Liver (tissue), 9 donors: ENCODE measurements around the gene ATCAY. TPM values are rescaled to one million over a fixed set of nuclear protein-coding genes. Genes with fewer than 3 reads are reported as not detected.

ENCODE experiments used
- DNase-seq: peaks from one replicate; pipeline ENCODE4 v3.0.0-alpha.2; 2017; ENCODE audit warnings: low spot score
- H3K27ac ChIP-seq, 2 donors: one replicate each; pipeline ENCODE4 v1.7.0; 2013; ENCODE audit warnings: inconsistent platforms in 2 of 2, low read length in 2 of 2, control low read depth in 1 of 2, low read depth in 1 of 2, mild to moderate bottlenecking in 1 of 2
- H3K27me3 ChIP-seq, 4 donors: one replicate each; pipeline versions ENCODE4 v1.6.1 to v1.7.0; 2013; ENCODE audit warnings: low read length in 3 of 4, inconsistent platforms in 1 of 4, mild to moderate bottlenecking in 1 of 4, moderate library complexity in 1 of 4; ENCODE audit not compliant: control insufficient read depth in 4 of 4, insufficient read depth in 4 of 4
- H3K36me3 ChIP-seq, 4 donors: one replicate each; pipeline versions ENCODE4 v1.6.1 to v1.7.0; 2013; ENCODE audit warnings: low read length in 3 of 4, mild to moderate bottlenecking in 3 of 4, low read depth in 1 of 4, moderate library complexity in 1 of 4; ENCODE audit not compliant: control insufficient read depth in 4 of 4, insufficient read depth in 3 of 4
- H3K4me1 ChIP-seq, 4 donors: one replicate each; pipeline versions ENCODE4 v1.6.1 to v1.7.0; 2013; ENCODE audit warnings: low read length in 3 of 4, mild to moderate bottlenecking in 3 of 4, moderate library complexity in 1 of 4; ENCODE audit not compliant: control insufficient read depth in 4 of 4, insufficient read depth in 4 of 4
- H3K4me3 ChIP-seq, 3 donors: one replicate each; pipeline versions ENCODE4 v1.6.1 to v1.7.0; 2013; ENCODE audit warnings: low read length in 3 of 3, control low read depth in 1 of 3, low read depth in 1 of 3, mild to moderate bottlenecking in 1 of 3
- H3K9ac ChIP-seq, 2 donors: one replicate each; pipeline ENCODE4 v1.7.0; 2013; ENCODE audit warnings: low read length in 2 of 2, mild to moderate bottlenecking in 2 of 2, moderate library complexity in 2 of 2, control low read depth in 1 of 2, low read depth in 1 of 2
- H3K9me3 ChIP-seq, 4 donors: one replicate each; pipeline versions ENCODE4 v1.6.1 to v1.7.0; 2013; ENCODE audit warnings: low read length in 3 of 4; ENCODE audit not compliant: control insufficient read depth in 4 of 4
- EGR1 ChIP-seq, 2 donors: IDR thresholded peaks; 2 replicates each; pipeline ENCODE4 v1.6.1; 2016 to 2018; ENCODE audit warnings: antibody characterized with exemption in 2 of 2, low read depth in 2 of 2
- FOXA1 ChIP-seq: IDR thresholded peaks from 2 replicates; pipeline ENCODE4 v1.6.1; 2016; ENCODE audit warnings: antibody characterized with exemption
- FOXA2 ChIP-seq: IDR thresholded peaks from 2 replicates; pipeline ENCODE4 v1.6.1; 2016; ENCODE audit warnings: antibody characterized with exemption
- GABPA ChIP-seq, 2 donors: IDR thresholded peaks in 1 of 2; conservative IDR thresholded peaks in 1 of 2; 2 replicates each; pipeline ENCODE4 v1.6.1; 2016; ENCODE audit warnings: antibody characterized with exemption in 2 of 2, mild to moderate bottlenecking in 1 of 2, moderate library complexity in 1 of 2
- HNF4A ChIP-seq, 2 donors: conservative IDR thresholded peaks; 2 replicates each; pipeline ENCODE4 v1.6.1; 2016; ENCODE audit warnings: antibody characterized with exemption in 2 of 2, mild to moderate bottlenecking in 2 of 2
- HNF4G ChIP-seq: IDR thresholded peaks from 2 replicates; pipeline ENCODE4 v1.6.1; 2016; ENCODE audit warnings: antibody characterized with exemption
- JUND ChIP-seq, 2 donors: IDR thresholded peaks; 2 replicates each; pipeline ENCODE4 v1.6.1; 2016; ENCODE audit warnings: antibody characterized with exemption in 2 of 2
- NR2F2 ChIP-seq: IDR thresholded peaks from 2 replicates; pipeline ENCODE4 v1.6.1; 2016; ENCODE audit warnings: antibody characterized with exemption
- RAD21 ChIP-seq, 2 donors: IDR thresholded peaks; 2 replicates each; pipeline ENCODE4 v1.6.1; 2016; ENCODE audit warnings: antibody characterized with exemption in 2 of 2, mild to moderate bottlenecking in 2 of 2
- REST ChIP-seq: IDR thresholded peaks from 2 replicates; pipeline ENCODE4 v1.6.1; 2016; ENCODE audit warnings: antibody characterized with exemption, mild to moderate bottlenecking
- SP1 ChIP-seq: IDR thresholded peaks from 2 replicates; pipeline ENCODE4 v1.6.1; 2018; ENCODE audit warnings: antibody characterized with exemption, mild to moderate bottlenecking
- ZBTB33 ChIP-seq: IDR thresholded peaks from 2 replicates; pipeline ENCODE4 v1.6.1; 2016; ENCODE audit warnings: antibody characterized with exemption
- WGBS: extraction: QIAGEN DNeasy Blood & Tissue Kit; methylation state at CpG from one replicate; pipeline ENCODE4 v1.1.7; 2013; 5-methylcytosine and 5-hydroxymethylcytosine counted together
- polyA plus RNA-seq, 2 donors: library from polyadenylated mRNA; stranded (reverse) in 1 of 2; unstranded in 1 of 2; fragments of 200-250 nt in 1 of 2; fragments of >200 nt in 1 of 2; fragmentation: Nextera tagmentation in 1 of 2; extraction: Ambion mirVana in 1 of 2; gene quantifications; one replicate each; pipeline versions ENCODE4 v1.2.1 to v1.2.3, GENCODE V29; 2013 to 2015
- total RNA-seq, 2 donors: library from RNA; depleted of rRNA; stranded (reverse); fragments of >200 nt; gene quantifications; one replicate each; pipeline ENCODE4 v1.2.3, GENCODE V29; 2014
- TF ChIP-seq, protein P1 (sequence below): IDR thresholded peaks from 2 replicates; pipeline ENCODE4 v1.6.1; 2016; ENCODE audit warnings: antibody characterized with exemption
- TF ChIP-seq, protein P2 (sequence below): fragments of 150-350 bp; IDR thresholded peaks from 2 replicates; pipeline ENCODE4 v1.5.1; 2017; ENCODE audit warnings: improper control_type of control experiment, low read depth, low read length; ENCODE audit not compliant: missing input control
- donor health status: healthy.
- donor health status: healthy.
- donor health status: healthy.
- donor health status: healthy.
- donor health status: healthy.

Gene ATCAY
- total and polyA plus RNA-seq, 4 donors = not detected

- WGBS = 91% methylated on average over 10 of the region's 10 CpGs
Measured at GRCh38 chr19:3840804-3841203, 39.7 kb upstream of the ATCAY start.

DNA sequence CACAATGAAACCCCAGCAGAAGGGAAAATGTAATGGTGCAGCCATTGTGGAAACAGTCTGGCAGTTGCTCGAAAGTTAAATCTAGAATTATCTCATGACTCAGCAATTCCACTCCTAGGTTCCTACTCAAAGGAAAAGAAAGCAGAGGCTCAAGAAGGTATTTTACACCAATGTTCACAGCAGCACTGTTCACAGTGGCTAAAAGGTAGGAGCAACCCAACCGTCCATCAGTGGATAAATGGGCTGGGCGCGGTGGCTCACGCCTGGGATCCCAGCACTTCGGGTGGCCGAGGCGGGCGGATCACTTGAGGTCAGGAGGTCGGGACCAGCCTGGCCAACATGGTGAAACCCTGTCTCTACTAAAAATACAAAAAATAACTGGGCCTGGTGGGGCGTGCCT lies 37.5 kb upstream of the ATCAY start:
- TF ChIP-seq RAD21 (IDR thresholded peaks at IDR 0.05) = no peak
- TF ChIP-seq, protein P1, sequence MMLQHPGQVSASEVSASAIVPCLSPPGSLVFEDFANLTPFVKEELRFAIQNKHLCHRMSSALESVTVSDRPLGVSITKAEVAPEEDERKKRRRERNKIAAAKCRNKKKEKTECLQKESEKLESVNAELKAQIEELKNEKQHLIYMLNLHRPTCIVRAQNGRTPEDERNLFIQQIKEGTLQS = no peak
- TF ChIP-seq SP1 = no peak
- no peak for TF ChIP-seq REST
- DNase-seq = no peak
- no peaks in the 10 kb centered on the region for H3K4me1 ChIP-seq
- H3K27ac ChIP-seq = no peak overlapping the region
- H3K9me3 ChIP-seq = no peaks in the 10 kb centered on the region
- 90% methylated on average over 11 of the region's 11 CpGs for WGBS
- no peaks in the 10 kb centered on the region for H3K27me3 ChIP-seq
- H3K36me3 ChIP-seq = no peaks in the 10 kb centered on the region
- H3K4me3 ChIP-seq = no peak overlapping the region
- H3K9ac ChIP-seq = no peak overlapping the region

More at GRCh38 chr19:3840804-3841203, 39.7 kb upstream of the ATCAY start:
- H3K9ac ChIP-seq = no peak overlapping the region
- no peak overlapping the region for H3K27ac ChIP-seq
- no peak for TF ChIP-seq GABPA (IDR thresholded peaks at IDR 0.05 in 1 of 2, conservative IDR thresholded peaks at IDR 0.05 in 1 of 2)
- TF ChIP-seq ZBTB33 = no peak
- TF ChIP-seq NR2F2 = no peak
- no peak for TF ChIP-seq HNF4A (conservative IDR thresholded peaks at IDR 0.05)
- no peak for TF ChIP-seq HNF4G
- no peak for TF ChIP-seq FOXA2
- TF ChIP-seq, protein P1 = no peak
- TF ChIP-seq JUND (IDR thresholded peaks at IDR 0.05) = no peak
- TF ChIP-seq, protein P2, sequence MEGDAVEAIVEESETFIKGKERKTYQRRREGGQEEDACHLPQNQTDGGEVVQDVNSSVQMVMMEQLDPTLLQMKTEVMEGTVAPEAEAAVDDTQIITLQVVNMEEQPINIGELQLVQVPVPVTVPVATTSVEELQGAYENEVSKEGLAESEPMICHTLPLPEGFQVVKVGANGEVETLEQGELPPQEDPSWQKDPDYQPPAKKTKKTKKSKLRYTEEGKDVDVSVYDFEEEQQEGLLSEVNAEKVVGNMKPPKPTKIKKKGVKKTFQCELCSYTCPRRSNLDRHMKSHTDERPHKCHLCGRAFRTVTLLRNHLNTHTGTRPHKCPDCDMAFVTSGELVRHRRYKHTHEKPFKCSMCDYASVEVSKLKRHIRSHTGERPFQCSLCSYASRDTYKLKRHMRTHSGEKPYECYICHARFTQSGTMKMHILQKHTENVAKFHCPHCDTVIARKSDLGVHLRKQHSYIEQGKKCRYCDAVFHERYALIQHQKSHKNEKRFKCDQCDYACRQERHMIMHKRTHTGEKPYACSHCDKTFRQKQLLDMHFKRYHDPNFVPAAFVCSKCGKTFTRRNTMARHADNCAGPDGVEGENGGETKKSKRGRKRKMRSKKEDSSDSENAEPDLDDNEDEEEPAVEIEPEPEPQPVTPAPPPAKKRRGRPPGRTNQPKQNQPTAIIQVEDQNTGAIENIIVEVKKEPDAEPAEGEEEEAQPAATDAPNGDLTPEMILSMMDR = no peak
- no peak for TF ChIP-seq EGR1 (IDR thresholded peaks at IDR 0.05; ENCODE audit: low read depth in 2 of 2)
- TF ChIP-seq FOXA1 = no peak
- no peak for DNase-seq
- H3K4me1 ChIP-seq = no peaks in the 10 kb centered on the region
- no peak overlapping the region for H3K4me3 ChIP-seq
- no peaks in the 10 kb centered on the region for H3K27me3 ChIP-seq
- H3K36me3 ChIP-seq = no peaks in the 10 kb centered on the region
- H3K9me3 ChIP-seq = no peaks in the 10 kb centered on the region
